ENCODE results near the gene UCK2. TPM values are rescaled to one million over a fixed set of nuclear protein-coding genes. Genes with fewer than 3 reads are reported as not detected.
A peak's percentile ranks its signal among the peaks of the same experiment; 100 is the strongest.

UCK2 gene
- polyA plus RNA-seq, 3 donors = 12.4 to 15.4 (median 12.8) TPM

- intact Hi-C loops (cut with micrococcal nuclease) = loop anchor here in 1 of 2 donors (10.0 kb wide), 1 partner anchor 50 kb away; the partner anchor contains the start of gene UCK2
- Mint-ChIP-seq H3K9me3 (peaks cover 0 to 2% (median 0%) of the 10 kb centered on the region in 7 donors), H3K4me3 (no peak overlapping the region), H3K4me1 (peaks cover 52% of the 10 kb centered on the region), H3K27me3 (ENCODE audit: low read depth in 3 of 3) (peaks cover 0 to 5% (median 0%) of the 10 kb centered on the region in 3 donors), H3K36me3 (peaks cover 4 to 5% of the 10 kb centered on the region in 2 donors), H3K27ac (peak overlapping the region in 3 of 7 donors; percentile 50 to 68 (median 60))
- no peak overlapping the region for H2AFZ ChIP-seq (ENCODE audit: insufficient read depth, low read depth, low read length, poor library complexity, severe bottlenecking)
- no peak overlapping the region for H3K9ac ChIP-seq (ENCODE audit: insufficient read depth, low read length, poor library complexity, severe bottlenecking)
- H3K9me3 ChIP-seq (replicated peaks in 1 of 2; ENCODE audit: control insufficient read depth in 1 of 2, insufficient read depth in 1 of 2, low read length in 2 of 2) = no peaks in the 10 kb centered on the region
- H3K4me3 ChIP-seq (replicated peaks in 1 of 3; ENCODE audit: low read depth in 2 of 3, low read length in 3 of 3) = no peak overlapping the region
- H3K79me2 ChIP-seq (ENCODE audit: insufficient read depth, low read length) = peaks cover 92% of the 10 kb centered on the region
- peaks cover 35 to 43% of the 10 kb centered on the region in 2 donors for H3K4me1 ChIP-seq (ENCODE audit: control insufficient read depth in 1 of 2, insufficient read depth in 2 of 2, low read length in 2 of 2)
- no peaks in the 10 kb centered on the region for H3K36me3 ChIP-seq (replicated peaks in 1 of 2; ENCODE audit: control insufficient read depth in 1 of 2, insufficient read depth in 2 of 2, low read length in 2 of 2)
- TF ChIP-seq, protein P1, sequence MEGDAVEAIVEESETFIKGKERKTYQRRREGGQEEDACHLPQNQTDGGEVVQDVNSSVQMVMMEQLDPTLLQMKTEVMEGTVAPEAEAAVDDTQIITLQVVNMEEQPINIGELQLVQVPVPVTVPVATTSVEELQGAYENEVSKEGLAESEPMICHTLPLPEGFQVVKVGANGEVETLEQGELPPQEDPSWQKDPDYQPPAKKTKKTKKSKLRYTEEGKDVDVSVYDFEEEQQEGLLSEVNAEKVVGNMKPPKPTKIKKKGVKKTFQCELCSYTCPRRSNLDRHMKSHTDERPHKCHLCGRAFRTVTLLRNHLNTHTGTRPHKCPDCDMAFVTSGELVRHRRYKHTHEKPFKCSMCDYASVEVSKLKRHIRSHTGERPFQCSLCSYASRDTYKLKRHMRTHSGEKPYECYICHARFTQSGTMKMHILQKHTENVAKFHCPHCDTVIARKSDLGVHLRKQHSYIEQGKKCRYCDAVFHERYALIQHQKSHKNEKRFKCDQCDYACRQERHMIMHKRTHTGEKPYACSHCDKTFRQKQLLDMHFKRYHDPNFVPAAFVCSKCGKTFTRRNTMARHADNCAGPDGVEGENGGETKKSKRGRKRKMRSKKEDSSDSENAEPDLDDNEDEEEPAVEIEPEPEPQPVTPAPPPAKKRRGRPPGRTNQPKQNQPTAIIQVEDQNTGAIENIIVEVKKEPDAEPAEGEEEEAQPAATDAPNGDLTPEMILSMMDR (IDR thresholded peaks at IDR 0.05) = no peak
- H3K27ac ChIP-seq (ENCODE audit: low read depth in 1 of 2, low read length in 2 of 2) = no peak overlapping the region
- no CpG with 5 or more reads among the region's 3 CpGs for WGBS (ENCODE audit: insufficient coverage)
- H3K4me2 ChIP-seq (replicated peaks; ENCODE audit: extremely low read depth, low read length, poor library complexity, severe bottlenecking) = no peak overlapping the region
- DNase-seq = peak in 1 of 3 donors; percentile 46
- no peaks in the 10 kb centered on the region for H3K27me3 ChIP-seq (ENCODE audit: control insufficient read depth in 2 of 2, insufficient read depth in 2 of 2, low read length in 2 of 2)
- no peaks in the 10 kb centered on the region for H4K20me1 ChIP-seq (ENCODE audit: insufficient read depth, low read length)
Measured at GRCh38 chr1:165875171-165875570, 47.8 kb downstream of the UCK2 start.

DNA sequence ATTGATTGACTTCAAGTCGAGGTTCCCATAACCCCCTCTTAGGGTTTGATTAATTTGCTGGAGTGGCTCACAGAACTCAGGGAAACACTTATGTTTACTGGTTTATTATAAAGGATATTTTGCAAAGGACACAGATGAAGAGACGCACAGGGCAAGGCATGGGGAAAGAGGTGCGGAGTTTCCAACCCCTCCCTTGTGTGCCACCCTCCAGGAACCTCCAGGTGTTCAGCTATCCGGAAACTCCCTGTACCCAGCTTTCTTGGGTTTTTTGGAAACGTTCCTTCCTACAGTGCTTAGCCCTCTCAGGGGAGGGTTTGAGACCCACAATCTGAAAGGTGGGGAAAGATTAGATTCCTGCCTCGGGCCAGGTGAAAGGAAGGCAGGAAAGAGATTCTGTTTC lies 48.2 kb downstream of the UCK2 start:
- H3K36me3 ChIP-seq (replicated peaks in 1 of 2; ENCODE audit: control insufficient read depth in 1 of 2, insufficient read depth in 2 of 2, low read length in 2 of 2) = no peaks in the 10 kb centered on the region
- H3K4me3 ChIP-seq (replicated peaks in 1 of 3; ENCODE audit: low read depth in 2 of 3, low read length in 3 of 3) = no peak overlapping the region
- no peak overlapping the region for H3K27ac ChIP-seq (ENCODE audit: low read depth in 1 of 2, low read length in 2 of 2)
- TF ChIP-seq, protein P1 (IDR thresholded peaks at IDR 0.05) = no peak
- no peak for DNase-seq
- no peaks in the 10 kb centered on the region for H4K20me1 ChIP-seq (ENCODE audit: insufficient read depth, low read length)
- H3K9ac ChIP-seq (ENCODE audit: insufficient read depth, low read length, poor library complexity, severe bottlenecking) = no peak overlapping the region
- peaks cover 30 to 38% of the 10 kb centered on the region in 2 donors for H3K4me1 ChIP-seq (ENCODE audit: control insufficient read depth in 1 of 2, insufficient read depth in 2 of 2, low read length in 2 of 2)
- H3K4me2 ChIP-seq (replicated peaks; ENCODE audit: extremely low read depth, low read length, poor library complexity, severe bottlenecking) = no peak overlapping the region
- no CpG with 5 or more reads among the region's 6 CpGs for WGBS (ENCODE audit: insufficient coverage)
- Mint-ChIP-seq H3K27me3 (ENCODE audit: low read depth in 3 of 3) (peaks cover 0 to 5% (median 0%) of the 10 kb centered on the region in 3 donors), H3K36me3 (peaks cover 4 to 5% of the 10 kb centered on the region in 2 donors), H3K27ac (peak overlapping the region in 2 of 7 donors; percentile 52 to 60), H3K9me3 (peaks cover 0 to 2% (median 0%) of the 10 kb centered on the region in 7 donors), H3K4me3 (no peak overlapping the region), H3K4me1 (peaks cover 50% of the 10 kb centered on the region)
- no peaks in the 10 kb centered on the region for H3K9me3 ChIP-seq (replicated peaks in 1 of 2; ENCODE audit: control insufficient read depth in 1 of 2, insufficient read depth in 1 of 2, low read length in 2 of 2)
- H3K27me3 ChIP-seq (ENCODE audit: control insufficient read depth in 2 of 2, insufficient read depth in 2 of 2, low read length in 2 of 2) = no peaks in the 10 kb centered on the region
- no peak overlapping the region for H2AFZ ChIP-seq (ENCODE audit: insufficient read depth, low read depth, low read length, poor library complexity, severe bottlenecking)
- intact Hi-C loops (cut with micrococcal nuclease) = loop anchor here in 1 of 2 donors (10.0 kb wide), 1 partner anchor 51 kb away; the partner anchor contains the start of gene UCK2
- H3K79me2 ChIP-seq (ENCODE audit: insufficient read depth, low read length) = peaks cover 92% of the 10 kb centered on the region

Data from CD14-positive monocyte (primary cell).